Inflammatory macrophage (primary cell): ENCODE results near the gene DNM1.

Source experiments
- DNase-seq, 2 donors: peaks; one replicate each; pipeline ENCODE4 v3.0.0-alpha.2; 2020 to 2022

DNM1 gene

DNA sequence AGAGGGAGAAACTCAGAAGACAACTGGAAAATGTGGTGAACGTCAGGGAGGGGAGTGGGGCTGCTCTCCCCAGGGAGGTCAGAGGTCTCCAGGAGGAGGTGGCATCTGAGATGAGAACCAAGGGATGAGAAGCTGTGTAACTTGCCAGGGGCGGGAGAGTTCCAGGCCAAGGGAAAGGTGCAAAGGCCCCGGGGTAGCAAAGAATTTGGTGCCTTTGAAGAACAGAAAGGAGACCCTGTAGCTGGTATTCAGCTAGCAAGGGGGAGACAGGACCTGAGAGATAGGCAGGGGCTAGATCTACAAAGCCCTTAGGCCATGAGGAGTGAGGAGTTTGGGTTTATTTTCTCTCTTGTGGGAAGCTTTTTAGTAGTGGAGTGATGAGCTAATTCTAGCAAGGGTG lies 3.3 kb downstream of the DNM1 start:
- no peak for DNase-seq

DNA sequence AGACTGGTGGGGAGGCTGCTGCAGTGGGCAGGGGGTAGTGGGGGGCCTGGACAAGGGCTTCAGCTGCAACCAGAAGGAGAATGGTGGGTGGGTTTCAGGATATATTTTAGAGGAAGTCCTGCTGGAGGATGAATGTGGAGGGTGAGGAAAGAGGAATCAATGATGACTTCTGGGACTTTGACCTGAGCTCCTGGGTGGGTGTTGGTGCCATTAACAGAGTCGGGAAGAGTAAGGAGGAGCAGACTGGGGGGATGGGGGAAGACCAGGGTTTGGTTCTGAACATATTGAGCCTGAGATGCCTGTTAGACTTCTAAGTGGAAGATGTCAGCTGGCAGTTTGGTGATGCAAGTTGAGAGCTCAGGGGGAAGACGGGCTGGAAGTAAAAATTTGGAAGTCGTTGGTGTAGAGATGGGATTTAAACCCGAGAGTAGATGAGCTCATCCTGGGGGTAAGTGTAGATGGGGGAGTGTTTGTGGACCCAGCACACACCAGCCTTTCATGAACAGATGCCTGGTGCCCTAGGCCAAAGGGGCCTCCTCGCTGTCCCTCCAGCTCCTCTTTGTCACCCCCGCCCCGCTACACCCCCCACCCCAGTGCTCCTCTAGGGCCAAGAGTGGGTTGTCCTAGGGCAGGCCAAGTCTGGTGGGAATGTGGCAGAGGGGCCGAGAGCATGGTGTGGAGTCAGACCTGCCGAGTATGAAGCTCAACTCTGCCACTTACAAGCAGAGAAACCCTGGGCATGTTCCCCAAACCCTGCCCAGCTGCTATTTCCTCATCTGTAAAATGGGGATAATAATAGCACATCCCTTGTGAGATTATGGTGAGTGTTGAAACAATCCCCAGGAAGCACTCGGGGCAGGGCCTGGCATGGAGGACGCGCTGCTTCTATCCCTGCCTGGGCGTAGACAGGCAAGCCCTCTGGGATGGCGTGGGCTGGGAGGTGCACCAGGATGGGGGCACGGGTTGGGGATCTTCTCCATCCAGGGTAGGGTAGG lies 4.0 kb downstream of the DNM1 start:
- DNase-seq: peak; percentile 54 to 71

DNA sequence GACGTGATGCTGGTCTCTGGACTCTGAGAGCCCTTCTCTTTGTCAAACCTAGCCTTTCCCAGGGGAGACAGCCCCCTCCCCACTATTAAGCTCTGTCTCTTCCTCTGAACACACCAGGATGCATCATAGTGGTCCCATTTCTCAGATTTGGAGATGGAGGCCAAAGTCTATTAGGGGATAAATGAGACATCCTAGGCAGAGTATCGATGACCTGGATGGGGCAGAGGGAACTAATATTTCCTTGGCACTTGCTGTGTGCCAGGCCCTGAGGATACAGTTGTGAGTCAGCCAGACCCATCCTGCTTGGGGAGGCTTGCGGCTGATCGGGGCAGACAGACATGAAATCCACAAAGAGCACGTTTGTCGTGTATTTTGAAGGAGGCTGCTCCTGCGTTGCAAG lies 5.2 kb downstream of the DNM1 start:
- no peak for DNase-seq

GRCh38 chr9:128208946-128209669 lies 5.9 kb downstream of the DNM1 start:
- no peak for DNase-seq

DNA sequence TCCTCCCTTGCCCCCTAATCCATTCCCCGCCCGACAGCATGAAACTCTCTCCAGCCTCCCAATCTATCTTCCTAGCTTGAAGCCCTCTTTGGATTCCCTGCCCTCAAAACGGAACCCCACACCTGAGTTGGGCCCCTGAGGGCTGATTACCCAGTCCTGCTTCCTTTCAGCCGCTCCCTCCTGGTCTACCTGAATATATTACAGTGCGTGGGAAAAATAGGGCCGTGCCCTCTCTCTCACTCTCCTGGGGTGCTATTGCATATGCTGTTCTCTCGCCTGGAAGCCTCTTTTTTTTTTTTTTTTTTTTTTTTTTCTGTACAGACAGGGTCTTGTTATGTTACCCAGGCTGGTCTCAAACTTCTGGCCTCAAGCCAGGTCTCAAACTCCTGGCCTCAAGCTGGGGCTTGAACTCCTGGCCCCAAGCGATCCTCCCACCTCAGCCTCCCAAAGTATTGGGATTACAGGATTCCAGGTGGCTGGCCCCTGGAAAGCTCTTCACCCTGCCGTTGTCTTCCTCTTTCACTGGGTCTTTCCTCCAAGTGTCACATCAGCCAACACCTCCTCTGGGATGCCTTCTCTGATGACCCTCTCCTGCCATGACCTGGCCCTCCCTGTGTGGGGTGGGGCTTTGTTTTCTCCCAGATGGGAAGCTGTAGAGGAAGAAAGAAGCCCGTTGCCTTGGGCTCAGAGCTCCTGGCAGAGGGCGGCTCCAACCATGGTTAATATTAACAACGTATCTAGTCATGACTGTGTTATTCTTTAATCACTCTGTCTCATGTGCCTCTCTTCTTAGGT lies 8.2 kb downstream of the DNM1 start:
- no peak for DNase-seq

DNA sequence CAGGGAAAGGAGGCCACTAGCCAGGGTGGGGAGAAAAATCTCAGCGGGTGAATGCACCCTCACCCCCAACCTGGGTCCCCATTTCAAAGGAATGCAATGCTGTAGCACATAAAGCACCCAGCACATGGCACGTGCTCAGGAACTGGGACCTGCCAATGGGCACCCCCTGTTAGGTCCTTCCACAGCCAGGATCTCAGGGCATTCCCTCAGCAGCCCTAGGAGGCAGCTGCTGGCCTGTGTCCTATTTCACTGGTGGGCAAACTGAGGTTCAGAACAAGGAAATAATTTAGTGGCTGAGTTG lies 8.8 kb downstream of the DNM1 start:
- no peak for DNase-seq

GRCh38 chr9:128213746-128214497 lies 10.7 kb downstream of the DNM1 start:
- no peak for DNase-seq

- no peak for DNase-seq
Measured at GRCh38 chr9:128214571-128215490, 11.7 kb downstream of the DNM1 start.

GRCh38 chr9:128215491-128216409 lies 12.6 kb downstream of the DNM1 start:
- no peak for DNase-seq

DNA sequence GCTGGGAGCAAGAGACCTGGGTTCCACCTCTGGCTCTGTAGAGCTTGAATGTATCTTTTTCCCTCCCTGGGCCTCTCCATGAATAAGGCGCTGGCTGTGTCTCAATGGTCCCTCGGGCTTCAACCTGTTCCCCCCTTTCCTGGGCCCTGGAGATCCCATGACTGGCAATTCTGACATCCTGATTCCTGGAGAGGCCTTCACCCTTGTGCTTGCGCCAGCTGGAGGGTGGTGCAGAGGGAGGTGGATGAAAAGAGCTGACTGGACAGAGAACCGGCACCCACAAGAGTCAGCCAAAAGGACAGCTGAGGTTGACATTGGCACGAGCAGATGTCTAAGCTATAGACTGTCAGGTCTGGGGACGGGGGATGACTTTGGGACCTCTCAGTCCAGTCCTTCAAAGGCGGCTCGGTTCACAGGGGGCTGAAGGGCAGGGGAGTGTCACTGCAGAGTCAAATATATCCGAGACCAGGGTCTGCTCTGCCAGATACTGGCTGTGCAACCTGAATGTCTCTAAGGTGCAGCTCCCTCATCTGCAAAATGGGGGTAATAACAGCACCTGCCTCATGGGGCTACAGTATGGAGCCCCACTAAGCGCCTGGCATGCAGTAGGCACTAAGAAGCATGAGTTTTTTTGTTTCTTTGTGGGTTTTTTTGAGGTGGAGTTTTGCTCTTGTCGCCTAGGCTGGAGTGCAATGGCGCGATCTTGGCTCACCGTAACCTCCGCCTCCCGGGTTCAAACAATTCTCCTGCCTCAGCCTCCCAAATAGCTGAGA lies 13.8 kb downstream of the DNM1 start:
- DNase-seq: no peak

DNA sequence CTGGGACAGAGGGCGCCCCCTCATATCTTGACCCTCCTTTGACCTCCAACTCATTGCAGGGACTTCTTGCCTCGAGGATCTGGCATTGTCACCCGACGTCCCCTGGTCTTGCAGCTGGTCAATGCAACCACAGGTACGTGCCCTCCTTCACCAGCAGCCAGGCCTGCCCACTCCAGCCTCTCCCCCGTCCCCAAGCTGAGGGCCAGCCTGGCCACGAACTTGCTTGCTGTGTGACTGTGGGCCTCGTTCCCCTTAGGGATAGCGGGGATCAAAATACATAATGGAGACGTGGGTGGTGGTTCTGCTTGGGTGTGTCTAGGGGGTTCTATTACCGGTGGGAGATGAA lies 15.0 kb downstream of the DNM1 start:
- DNase-seq: no peak

DNA sequence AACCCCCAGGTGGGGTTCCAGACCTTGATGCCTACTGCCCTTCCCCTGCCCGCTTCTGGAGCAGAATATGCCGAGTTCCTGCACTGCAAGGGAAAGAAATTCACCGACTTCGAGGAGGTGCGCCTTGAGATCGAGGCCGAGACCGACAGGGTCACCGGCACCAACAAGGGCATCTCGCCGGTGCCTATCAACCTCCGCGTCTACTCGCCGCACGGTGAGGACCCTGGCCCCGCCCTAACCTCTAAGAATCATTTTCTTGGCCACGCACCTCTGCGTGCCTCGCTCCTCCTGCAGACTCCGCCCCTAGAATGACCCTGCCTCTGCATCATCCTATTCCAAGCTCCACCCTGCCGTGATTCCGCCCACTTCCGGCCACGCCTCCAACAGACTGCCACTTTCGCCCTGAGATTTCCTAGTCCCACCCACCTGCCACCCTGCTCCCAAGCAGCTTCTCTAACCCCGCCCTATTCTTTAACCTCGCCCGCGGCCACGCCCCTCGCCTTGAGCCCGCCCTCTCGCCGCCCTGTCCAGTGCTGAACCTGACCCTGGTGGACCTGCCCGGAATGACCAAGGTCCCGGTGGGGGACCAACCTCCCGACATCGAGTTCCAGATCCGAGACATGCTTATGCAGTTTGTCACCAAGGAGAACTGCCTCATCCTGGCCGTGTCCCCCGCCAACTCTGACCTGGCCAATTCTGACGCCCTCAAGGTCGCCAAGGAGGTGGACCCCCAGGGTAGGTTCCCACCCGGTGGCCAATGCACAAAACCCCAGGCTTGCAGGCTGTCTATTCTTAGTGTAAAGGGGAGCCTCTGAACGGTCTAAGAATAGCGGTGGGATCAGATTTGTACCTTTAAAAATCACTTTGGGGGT lies 15.6 kb downstream of the DNM1 start:
- DNase-seq: peak; percentile 98

GRCh38 chr9:128219831-128220230 lies 16.7 kb downstream of the DNM1 start:
- no peak for DNase-seq

DNA sequence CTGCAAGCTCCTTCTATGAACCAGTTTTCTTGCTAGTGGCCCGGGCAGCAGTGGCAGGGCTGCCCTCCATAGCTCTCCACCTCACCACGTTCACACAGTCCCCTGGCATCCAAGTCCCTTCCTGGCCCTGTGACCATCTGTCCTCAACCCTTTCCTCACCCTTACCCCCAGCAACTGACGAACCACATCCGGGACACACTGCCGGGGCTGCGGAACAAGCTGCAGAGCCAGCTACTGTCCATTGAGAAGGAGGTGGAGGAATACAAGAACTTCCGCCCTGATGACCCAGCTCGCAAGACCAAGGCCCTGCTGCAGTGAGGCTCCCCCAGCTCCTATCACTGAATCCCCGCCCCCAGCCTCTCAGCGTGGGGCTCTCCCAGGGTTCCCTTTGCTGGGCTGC lies 18.8 kb downstream of the DNM1 start:
- DNase-seq: no peak

DNA sequence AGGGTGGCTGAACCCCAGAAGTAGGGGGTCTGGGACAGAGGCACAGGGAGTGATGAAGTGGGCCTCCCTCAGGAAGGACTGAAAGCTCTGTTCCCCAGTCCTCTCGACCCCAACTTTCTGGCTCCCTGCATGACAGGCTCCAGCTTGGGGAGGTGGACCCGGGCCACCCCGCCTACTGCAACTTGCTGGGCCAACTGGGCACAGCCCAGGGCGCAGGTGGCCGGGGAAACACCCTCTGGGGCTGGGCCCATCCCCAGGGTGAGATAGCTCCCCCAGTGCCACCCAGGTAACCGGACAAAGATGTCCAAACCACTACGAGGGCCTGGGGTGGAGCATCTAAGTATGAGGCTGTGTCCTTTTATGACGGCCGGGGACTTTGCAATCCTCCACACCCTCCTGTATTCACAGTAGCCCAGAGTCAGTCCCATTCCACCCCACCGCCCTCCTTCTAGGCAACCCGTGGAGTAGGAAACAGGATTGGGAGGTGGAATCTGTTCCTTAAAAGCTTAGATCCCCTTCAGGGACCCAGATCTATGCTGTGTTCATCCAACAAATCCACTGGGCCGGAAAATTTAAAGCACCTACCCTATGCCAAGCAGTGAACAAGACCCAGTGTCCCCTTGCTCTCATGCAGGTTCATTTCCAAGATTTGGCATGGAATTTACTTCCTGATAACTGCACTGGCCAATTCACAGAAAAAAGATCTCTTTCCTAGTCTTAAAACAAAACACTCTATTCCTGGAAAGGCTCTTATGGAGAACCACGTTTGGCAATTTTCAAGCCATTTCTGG lies 19.9 kb downstream of the DNM1 start:
- no peak for DNase-seq

DNA sequence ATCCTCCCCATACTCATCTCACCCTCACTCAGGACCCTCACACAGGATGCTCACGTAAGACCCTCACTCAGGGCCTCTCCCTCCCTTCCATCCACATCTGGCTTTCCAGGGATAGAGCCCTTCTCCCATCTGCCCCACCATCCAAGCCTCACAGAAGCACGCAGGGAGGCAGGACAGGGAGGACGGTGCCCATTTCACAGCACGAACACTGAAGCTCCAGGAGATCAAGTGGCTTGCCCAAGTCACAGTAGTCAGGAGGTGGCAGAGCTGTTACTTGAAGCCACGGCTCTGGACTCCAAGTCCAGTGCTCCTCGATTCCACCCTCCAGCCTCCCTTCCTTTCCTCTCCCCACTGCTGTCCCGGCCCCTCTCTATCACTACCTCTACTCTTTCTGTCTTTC lies 21.7 kb downstream of the DNM1 start:
- no peak for DNase-seq

- DNase-seq: no peak
Measured at GRCh38 chr9:128225770-128226411, 22.7 kb downstream of the DNM1 start.
